COLO829 (cell line): Measurements from ENCODE around the gene GALNT14.

Experiments
- DNase-seq: peaks from one replicate; pipeline ENCODE4 v3.0.0; 2012; ENCODE audit warnings: low spot score

GALNT14 gene

DNA sequence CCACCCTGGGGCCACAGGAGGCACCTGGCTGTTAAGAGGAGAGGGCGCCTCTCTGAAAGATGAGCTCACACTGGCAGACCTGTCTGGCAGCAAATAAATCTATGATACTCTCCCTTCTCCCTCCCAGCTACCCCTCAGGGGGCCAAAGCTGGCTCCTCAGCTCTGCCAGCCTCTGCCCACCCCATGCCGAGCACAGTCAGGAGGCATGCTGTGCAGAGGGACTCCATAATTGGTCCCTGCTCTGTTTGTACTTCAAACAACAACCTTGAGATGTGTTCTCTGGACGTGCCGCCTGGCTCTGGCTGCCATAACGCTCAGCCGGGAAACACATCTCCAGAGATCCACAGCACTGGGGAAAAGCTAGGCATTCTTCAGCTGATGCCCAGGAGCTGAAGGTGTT is 126.7 kb downstream of the GALNT14 start:
- no peak for DNase-seq

DNA sequence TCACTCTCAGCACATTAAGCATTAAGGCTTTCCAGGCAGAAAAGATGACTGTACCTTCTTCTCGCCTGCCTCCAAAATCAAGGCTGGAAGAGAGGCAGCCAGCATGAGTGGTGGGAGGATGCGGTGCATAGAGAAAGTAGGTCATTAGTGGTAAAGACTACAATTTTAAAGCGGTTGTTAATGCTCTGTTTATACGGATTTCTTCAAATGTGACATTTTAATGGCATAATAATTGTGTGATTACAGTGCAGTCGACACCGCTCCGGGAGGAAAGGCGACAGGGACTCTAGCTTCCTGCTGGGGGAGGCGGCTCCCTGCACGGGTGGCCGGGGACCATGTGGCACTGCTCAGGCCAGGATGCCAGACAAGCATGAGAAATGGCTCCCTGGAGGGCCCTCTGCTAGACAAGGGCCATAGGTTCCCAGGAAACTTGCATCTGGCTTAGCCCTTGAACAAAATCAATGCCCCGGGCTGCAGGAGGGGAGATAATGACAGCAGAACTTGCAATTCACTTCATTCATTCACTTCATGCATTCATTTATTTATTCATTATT is 129.6 kb downstream of the GALNT14 start:
- DNase-seq = no peak

DNA sequence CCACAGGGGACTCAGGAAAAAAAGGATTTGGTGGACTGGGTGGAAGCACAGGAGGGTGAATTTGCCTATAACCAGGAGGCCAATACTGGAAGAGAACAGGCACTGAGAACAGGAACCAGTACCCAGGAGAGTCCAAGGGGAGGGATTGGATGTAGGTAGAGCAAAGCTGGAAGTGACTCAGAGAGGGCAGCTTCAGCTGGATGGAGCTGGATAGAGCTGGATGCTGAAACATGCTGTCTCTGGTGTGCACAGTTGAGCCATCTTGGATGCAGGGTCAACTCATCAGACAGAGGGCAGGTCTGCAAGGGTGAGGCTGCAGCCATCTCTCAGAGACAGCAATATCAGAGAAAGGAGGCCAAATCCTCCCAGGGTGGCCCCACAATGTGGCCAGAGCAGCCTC is 134.0 kb downstream of the GALNT14 start:
- DNase-seq = no peak

DNA sequence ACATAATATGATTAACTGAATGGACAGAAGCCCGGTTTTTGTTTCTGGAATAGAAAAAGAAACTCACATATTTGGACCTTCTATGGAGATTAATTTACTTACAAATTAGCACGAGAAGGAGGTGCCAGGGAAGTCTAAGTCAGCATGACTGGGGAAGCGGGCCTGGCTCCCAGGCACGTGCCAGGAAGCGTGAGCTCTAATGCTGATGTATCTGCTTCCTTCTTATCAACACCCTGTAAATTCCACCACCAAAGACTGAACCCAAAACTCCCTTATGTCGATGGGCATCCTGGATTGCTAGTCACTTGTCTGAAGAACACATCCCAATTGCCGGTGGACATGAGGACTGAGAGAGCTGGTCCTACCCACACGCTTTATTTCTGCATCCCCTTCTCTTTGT is 134.5 kb downstream of the GALNT14 start:
- no peak for DNase-seq

DNA sequence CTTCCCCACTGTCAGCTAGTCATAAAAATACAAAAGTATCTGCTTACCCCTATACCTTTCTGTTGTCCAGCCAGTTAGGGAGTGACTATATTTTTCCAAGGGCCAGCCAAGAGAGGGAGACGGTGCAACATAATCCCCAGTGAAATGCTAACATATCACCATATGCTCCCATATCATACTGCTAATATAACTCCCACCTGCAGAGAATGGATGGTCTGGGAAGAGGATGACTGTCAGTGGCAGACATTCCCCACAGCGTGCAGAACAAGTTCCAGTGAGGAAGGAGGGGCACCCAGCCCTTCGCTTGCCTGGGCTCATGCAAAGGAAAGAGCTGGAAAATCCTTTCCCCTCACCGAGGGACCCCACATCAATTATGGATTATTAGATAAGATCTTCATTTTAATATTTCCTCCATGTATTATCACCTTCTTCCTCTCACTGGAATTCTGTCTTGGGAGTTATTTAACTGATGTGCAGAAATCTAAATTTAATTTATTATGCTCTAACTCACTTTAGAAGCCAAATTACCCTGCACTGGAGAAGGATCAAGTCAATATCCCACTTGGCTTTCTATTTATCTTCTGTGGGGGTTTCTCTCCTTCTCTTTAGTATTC is 135.6 kb downstream of the GALNT14 start:
- no peak for DNase-seq

DNA sequence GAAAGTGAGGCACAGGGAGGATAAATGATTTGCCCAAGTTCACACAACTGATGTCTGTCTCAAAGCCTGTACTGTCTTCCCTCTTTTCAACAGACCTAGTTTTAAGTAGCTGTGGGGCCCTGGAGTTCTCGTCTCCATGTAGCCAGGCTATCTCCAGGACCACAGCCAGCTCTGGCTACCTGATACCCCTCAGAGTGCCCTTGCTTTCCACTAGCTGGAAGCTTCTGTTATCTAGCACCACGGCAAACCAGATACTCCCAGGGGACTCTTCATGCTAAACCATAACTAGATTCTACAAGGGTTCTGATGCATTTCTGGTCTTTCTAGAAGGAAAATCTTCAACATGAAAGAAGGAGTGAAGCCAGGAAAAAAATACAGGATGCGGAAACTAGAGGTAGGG is 137.3 kb downstream of the GALNT14 start:
- DNase-seq = no peak

GRCh38 chr2:30998672-30999071 is 139.6 kb downstream of the GALNT14 start:
- DNase-seq = no peak

GRCh38 chr2:30997979-30998378 is 140.3 kb downstream of the GALNT14 start:
- DNase-seq = no peak

DNA sequence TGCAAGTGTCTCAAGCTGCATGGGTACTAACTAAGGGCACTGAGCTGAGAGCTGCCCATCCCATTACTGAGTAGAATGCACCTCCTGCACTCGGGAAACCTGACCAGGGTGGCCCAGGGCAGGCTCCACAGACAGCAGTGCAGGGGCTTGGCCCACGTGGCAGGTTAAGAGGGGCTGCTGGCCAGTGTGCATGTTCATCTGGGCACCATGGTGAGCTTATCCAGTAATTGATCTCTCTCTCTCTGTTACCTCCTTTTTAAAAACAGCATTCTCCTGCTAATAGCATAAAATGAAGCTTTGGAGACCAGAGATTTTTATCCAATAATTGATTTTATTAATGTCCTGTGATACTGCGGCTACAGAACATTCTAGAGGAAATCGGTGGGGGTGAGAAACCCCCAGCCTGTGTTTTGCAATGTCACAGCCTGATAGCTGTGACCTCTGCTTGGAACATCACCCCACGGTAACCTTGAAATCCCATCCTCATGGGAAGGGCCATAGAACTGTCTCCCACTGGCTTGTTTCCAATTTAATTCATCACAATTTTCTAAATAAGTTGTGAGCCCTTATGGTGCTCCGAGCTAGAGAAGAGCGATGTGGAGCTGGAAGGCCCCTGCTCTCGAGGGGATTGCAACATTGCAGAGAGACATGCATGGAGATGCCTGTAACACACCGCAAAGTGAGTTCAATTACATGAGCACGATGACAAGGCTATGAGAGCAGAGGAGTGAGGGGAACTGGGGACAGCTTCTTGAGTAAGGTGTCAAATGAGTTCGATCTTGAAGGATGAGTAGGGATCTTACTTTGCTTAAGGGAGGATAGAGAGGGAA is 143.8 kb downstream of the GALNT14 start:
- no peak for DNase-seq

- no peak for DNase-seq
Measured at GRCh38 chr2:30992781-30993180, 145.5 kb downstream of the GALNT14 start.

DNA sequence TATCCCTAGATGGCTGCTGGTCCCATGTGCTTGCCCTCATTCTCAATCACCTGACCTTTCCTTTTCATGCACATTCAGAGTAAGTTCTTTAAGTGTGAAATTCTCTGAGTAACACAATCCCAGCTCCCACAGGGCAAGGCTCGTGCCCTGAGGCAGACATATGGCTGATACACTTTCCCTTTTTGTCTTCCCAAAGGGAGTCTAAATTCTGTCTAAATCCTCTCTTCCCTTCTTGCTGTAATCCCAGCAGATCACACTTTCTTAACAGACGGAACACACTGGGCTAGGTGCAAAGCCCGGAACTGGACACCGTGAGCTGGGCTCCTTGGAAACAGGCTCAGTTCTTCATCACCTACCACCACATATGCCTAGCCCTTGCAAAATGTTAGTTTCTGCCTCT is 147.6 kb downstream of the GALNT14 start:
- no peak for DNase-seq

DNA sequence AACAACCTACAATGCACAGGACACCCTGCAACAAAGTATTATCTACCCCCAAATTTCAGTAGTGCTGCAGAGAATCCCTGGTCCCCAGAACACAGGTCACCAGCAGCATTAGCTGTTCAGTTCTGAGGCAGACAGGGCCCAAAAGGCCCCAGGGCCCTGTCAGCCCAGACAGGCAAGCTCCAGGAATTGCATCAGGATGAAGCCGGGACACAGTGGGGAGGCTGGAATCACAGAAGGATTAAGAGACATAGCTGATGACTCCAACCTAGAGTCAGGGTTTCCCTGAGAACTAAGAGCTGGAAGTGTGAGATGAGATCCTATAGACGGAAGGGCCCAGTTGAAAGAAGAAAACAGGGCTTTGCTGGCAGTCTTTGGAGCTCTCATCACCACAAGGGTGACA is 148.1 kb downstream of the GALNT14 start:
- DNase-seq = no peak

GRCh38 chr2:30989746-30990145 is 148.5 kb downstream of the GALNT14 start:
- no peak for DNase-seq

DNA sequence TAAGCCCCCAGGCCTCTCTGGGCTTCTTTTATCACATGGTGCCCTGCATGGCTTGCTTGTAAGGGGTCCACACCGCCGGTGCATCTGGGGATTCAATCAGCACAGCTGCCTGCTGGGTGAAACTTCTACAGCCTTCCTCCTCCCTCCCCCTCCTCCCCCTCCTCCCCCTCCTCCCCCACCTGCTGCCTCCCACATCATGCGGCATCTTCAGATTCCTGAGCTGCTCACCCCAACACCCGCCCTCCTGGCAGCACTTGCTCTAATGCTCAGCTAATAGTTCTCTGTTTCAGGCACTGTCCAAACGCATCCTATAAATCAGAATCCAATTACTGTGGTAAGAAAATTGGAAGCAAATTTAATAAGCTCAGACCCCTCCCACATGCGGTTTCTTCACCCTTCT is 150.7 kb downstream of the GALNT14 start:
- DNase-seq = no peak

DNA sequence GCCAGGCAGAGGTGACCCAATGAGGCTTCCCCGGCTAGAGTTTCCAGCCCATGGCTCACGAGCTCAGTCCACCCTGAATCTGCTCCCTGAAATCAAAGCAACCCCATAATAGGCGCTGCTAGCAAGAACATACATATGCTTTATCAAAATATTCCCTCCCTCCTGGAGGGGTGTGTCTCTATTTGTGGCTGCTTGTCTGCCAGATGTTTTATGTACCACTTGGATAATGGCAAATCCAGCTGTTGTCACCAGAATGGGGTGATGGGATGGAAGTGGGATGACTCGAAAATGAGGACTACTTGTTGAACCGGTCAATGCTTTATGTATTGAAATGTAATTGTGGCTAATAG is 152.0 kb downstream of the GALNT14 start:
- DNase-seq = no peak

- no peak for DNase-seq
Measured at GRCh38 chr2:30985493-30986230, 152.6 kb downstream of the GALNT14 start.

DNA sequence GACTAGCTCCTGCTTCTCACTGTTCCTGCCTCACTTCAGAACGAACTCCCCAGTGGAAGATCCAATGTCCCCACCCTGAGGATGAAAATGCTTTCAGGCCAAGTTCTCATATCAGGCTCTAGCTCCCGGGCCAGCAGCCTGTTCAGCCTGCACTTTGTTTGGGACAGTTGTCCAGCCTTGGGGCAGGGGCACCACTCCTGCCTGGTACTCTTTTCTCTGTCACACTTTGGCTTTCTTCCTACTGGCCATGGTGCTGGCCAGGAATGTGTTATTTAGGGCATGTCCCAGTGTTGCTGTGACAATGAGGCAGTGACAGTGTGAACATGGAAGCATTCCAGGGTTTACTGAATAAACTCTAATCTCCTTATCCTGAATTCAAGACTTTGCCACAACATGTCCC is 154.1 kb downstream of the GALNT14 start:
- DNase-seq = no peak

- no peak for DNase-seq
Measured at GRCh38 chr2:30981510-30981909, 156.7 kb downstream of the GALNT14 start.

- no peak for DNase-seq
Measured at GRCh38 chr2:30981096-30981495, 157.1 kb downstream of the GALNT14 start.

GRCh38 chr2:30979822-30980245 is 158.4 kb downstream of the GALNT14 start:
- no peak for DNase-seq

- no peak for DNase-seq
Measured at GRCh38 chr2:30978854-30979253, 159.4 kb downstream of the GALNT14 start.

- no peak for DNase-seq
Measured at GRCh38 chr2:30978044-30978443, 160.2 kb downstream of the GALNT14 start.

DNA sequence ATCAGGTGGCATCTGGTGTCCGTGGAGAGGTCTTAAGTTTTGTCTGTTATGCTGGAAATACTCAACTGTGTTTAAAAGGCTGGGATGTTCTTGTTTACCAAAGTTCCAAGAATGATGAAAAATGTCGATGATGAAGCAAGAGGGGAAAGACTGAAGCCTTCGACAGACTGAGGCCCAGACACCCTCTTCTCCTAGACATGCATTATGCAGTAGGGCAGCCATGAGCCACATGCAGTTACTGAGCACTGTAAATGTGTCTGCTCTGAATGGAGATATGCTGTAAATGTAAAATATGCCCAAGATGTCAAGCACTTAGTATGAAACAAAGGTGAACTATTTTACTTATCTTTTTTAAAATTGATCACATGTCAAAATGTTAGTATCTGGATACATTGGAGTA is 163.1 kb downstream of the GALNT14 start:
- DNase-seq = no peak
